Measurements from ENCODE around the gene SALL3.

The SALL3 gene

DNA sequence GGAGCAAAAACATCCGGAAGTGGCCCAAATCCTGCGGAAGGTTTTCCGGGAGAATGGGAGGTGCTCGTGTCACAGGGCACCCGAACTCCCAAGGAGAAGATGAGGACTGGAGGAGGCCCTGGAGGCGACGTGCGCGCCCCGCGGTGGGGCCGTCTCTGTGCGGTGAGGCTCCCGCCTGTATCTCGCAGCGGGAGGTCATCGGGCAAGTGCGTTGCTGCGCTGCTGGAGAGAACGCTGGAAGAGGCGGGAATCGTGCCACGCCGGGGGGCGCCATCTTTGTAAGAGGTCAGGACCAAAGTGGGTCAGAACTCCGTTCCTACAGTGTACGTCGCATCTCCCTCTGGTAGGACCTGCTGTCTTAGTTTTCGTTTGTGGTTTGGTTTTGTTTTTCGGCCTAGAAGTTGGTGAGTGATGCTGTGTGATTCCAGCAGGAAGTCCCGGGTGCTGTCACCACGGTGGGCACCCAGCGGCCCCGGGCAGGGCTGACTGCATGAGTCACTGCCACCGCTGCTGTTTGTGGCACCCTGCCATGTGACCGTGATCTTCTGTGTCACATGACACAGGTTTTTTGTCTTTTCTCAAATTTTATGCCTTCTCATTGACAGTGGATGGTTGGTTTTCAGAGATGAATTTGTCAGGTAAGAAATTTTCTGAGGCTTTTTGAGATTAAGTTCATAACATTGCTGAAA, 68.1 kb downstream of the SALL3 start:
- H3K4me3 ChIP-seq (replicated peaks; ENCODE audit: insufficient read depth, low read length), result no peak overlapping the region
- TF ChIP-seq GABPA (IDR thresholded peaks at IDR 0.05; ENCODE audit: low read depth) (no peak), SPI1 (IDR thresholded peaks at IDR 0.05; ENCODE audit: borderline replicate concordance, low read depth) (no peak), REST (IDR thresholded peaks at IDR 0.05; ENCODE audit: insufficient replicate concordance, low read depth) (no peak), POLR2AphosphoS5 (IDR thresholded peaks at IDR 0.05; ENCODE audit: low read depth) (no peak)
- TF ChIP-seq, protein P1, sequence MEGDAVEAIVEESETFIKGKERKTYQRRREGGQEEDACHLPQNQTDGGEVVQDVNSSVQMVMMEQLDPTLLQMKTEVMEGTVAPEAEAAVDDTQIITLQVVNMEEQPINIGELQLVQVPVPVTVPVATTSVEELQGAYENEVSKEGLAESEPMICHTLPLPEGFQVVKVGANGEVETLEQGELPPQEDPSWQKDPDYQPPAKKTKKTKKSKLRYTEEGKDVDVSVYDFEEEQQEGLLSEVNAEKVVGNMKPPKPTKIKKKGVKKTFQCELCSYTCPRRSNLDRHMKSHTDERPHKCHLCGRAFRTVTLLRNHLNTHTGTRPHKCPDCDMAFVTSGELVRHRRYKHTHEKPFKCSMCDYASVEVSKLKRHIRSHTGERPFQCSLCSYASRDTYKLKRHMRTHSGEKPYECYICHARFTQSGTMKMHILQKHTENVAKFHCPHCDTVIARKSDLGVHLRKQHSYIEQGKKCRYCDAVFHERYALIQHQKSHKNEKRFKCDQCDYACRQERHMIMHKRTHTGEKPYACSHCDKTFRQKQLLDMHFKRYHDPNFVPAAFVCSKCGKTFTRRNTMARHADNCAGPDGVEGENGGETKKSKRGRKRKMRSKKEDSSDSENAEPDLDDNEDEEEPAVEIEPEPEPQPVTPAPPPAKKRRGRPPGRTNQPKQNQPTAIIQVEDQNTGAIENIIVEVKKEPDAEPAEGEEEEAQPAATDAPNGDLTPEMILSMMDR (IDR thresholded peaks at IDR 0.05; ENCODE audit: insufficient read depth, low read length), result no peak
- no peak for DNase-seq (ENCODE audit: low read depth in 1 of 2, low spot score in 1 of 2)
- no peak overlapping the region for H3K27ac ChIP-seq (replicated peaks)
- peaks cover 12% of the 10 kb centered on the region for H3K27me3 ChIP-seq (ENCODE audit: insufficient read depth, poor library complexity, severe bottlenecking)

DNA sequence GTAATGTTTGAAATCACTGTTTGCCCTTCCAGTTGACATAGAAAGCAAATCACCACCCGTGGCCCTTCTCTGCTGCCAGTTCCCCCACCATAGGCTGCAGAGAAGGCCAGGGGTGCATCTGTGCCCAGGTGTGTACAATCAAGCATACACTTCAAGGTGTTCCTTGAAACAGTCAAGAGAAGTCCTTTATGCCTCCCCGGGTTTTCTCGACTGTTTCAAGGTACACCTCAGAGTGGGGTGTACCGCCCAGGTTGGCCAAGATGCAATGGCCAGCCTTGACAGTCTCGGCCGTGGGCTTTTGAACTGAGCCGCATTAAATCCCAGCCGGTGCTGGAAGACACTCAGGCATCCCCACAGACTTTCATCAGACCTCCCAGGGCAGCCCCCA, 68.6 kb downstream of the SALL3 start:
- Histone ChIP-seq H3K27ac (replicated peaks) (no peak overlapping the region), H3K27me3 (ENCODE audit: insufficient read depth, poor library complexity, severe bottlenecking) (peaks cover 12% of the 10 kb centered on the region), H3K4me3 (replicated peaks; ENCODE audit: insufficient read depth, low read length) (no peak overlapping the region)
- TF ChIP-seq POLR2AphosphoS5 (IDR thresholded peaks at IDR 0.05; ENCODE audit: low read depth), result no peak
- TF ChIP-seq SPI1 (IDR thresholded peaks at IDR 0.05; ENCODE audit: borderline replicate concordance, low read depth), result no peak
- TF ChIP-seq GABPA (IDR thresholded peaks at IDR 0.05; ENCODE audit: low read depth), result no peak
- TF ChIP-seq REST (IDR thresholded peaks at IDR 0.05; ENCODE audit: insufficient replicate concordance, low read depth), result no peak
- TF ChIP-seq, protein P1 (IDR thresholded peaks at IDR 0.05; ENCODE audit: insufficient read depth, low read length), result no peak
- DNase-seq (ENCODE audit: low read depth in 1 of 2, low spot score in 1 of 2), result no peak

DNA sequence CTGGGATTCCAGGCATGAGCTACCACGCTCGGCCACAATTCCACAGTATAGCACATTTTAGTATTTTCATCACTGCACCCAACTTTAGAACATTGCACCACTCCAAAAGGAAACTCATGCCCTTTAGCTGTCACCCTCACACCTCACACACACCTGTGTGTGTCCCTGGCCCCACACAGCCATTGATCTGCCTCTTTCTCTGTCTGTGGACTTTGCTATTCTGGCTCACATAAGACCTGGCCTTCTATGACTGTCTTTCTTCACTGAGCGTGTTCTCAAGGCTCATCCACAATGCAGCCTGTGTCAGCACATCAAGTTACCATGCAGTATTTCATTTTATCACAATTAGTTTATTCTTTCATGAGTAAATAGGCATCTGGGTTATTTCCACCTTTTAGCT, 69.9 kb downstream of the SALL3 start:
- TF ChIP-seq REST (IDR thresholded peaks at IDR 0.05; ENCODE audit: insufficient replicate concordance, low read depth), result no peak
- no peak for TF ChIP-seq GABPA (IDR thresholded peaks at IDR 0.05; ENCODE audit: low read depth)
- TF ChIP-seq POLR2AphosphoS5 (IDR thresholded peaks at IDR 0.05; ENCODE audit: low read depth), result no peak
- no peak for TF ChIP-seq SPI1 (IDR thresholded peaks at IDR 0.05; ENCODE audit: borderline replicate concordance, low read depth)
- TF ChIP-seq, protein P1 (IDR thresholded peaks at IDR 0.05; ENCODE audit: insufficient read depth, low read length), result no peak
- Histone ChIP-seq H3K4me3 (replicated peaks; ENCODE audit: insufficient read depth, low read length) (no peak overlapping the region), H3K27ac (replicated peaks) (no peak overlapping the region), H3K27me3 (ENCODE audit: insufficient read depth, poor library complexity, severe bottlenecking) (peaks cover 12% of the 10 kb centered on the region)
- DNase-seq (ENCODE audit: low read depth in 1 of 2, low spot score in 1 of 2), result no peak

Data from HL-60 (cell line).